Measurements from ENCODE around the gene MIGA2. TPM values are rescaled to one million over a fixed set of nuclear protein-coding genes. Genes with fewer than 3 reads are reported as not detected.
A peak's percentile ranks its signal among the peaks of the same experiment; 100 is the strongest.

Gene MIGA2
- total and polyA plus RNA-seq, 9 of the 15 experiments (the other 6 are each of a cell fraction or from before 2014, with no cell fraction given) = 0.15 to 54.1 (median 18.0) TPM

- in situ Hi-C loops (cut with MboI) (no loop called here), intact Hi-C loops (cut with micrococcal nuclease) (no loop called here)
- H3K9me3 ChIP-seq (replicated peaks; ENCODE audit: control insufficient read depth, insufficient read depth, low read depth, low read length) = no peaks in the 10 kb centered on the region
- no peak for TF ChIP-seq NFRKB (IDR thresholded peaks at IDR 0.05; ENCODE audit: low read depth)
- no peak for TF ChIP-seq KLF10 (CRISPR knock-in tag; IDR thresholded peaks at IDR 0.05)
- TF ChIP-seq IRF9 (tag; IDR thresholded peaks at IDR 0.05) = no peak
- TF ChIP-seq E2F6 (IDR thresholded peaks at IDR 0.05; ENCODE audit: borderline replicate concordance in 1 of 2, extremely low read depth in 1 of 2, insufficient read depth in 1 of 2, insufficient read length in 1 of 2, low read depth in 1 of 2, low read length in 1 of 2, poor library complexity in 1 of 2, severe bottlenecking in 1 of 2) = peak in 1 of 2 experiments; percentile 36
- TF ChIP-seq WHSC1 (IDR thresholded peaks at IDR 0.05; ENCODE audit: low read length) = peak; percentile 71
- no peak for TF ChIP-seq CSDE1 (IDR thresholded peaks at IDR 0.05)
- TF ChIP-seq ATF7 (IDR thresholded peaks at IDR 0.05) = no peak
- TF ChIP-seq POLR2G (IDR thresholded peaks at IDR 0.05; ENCODE audit: low read depth, low read length) = peak; percentile 45; the same call in 1 of the 2 replicates
- TF ChIP-seq, protein P1, sequence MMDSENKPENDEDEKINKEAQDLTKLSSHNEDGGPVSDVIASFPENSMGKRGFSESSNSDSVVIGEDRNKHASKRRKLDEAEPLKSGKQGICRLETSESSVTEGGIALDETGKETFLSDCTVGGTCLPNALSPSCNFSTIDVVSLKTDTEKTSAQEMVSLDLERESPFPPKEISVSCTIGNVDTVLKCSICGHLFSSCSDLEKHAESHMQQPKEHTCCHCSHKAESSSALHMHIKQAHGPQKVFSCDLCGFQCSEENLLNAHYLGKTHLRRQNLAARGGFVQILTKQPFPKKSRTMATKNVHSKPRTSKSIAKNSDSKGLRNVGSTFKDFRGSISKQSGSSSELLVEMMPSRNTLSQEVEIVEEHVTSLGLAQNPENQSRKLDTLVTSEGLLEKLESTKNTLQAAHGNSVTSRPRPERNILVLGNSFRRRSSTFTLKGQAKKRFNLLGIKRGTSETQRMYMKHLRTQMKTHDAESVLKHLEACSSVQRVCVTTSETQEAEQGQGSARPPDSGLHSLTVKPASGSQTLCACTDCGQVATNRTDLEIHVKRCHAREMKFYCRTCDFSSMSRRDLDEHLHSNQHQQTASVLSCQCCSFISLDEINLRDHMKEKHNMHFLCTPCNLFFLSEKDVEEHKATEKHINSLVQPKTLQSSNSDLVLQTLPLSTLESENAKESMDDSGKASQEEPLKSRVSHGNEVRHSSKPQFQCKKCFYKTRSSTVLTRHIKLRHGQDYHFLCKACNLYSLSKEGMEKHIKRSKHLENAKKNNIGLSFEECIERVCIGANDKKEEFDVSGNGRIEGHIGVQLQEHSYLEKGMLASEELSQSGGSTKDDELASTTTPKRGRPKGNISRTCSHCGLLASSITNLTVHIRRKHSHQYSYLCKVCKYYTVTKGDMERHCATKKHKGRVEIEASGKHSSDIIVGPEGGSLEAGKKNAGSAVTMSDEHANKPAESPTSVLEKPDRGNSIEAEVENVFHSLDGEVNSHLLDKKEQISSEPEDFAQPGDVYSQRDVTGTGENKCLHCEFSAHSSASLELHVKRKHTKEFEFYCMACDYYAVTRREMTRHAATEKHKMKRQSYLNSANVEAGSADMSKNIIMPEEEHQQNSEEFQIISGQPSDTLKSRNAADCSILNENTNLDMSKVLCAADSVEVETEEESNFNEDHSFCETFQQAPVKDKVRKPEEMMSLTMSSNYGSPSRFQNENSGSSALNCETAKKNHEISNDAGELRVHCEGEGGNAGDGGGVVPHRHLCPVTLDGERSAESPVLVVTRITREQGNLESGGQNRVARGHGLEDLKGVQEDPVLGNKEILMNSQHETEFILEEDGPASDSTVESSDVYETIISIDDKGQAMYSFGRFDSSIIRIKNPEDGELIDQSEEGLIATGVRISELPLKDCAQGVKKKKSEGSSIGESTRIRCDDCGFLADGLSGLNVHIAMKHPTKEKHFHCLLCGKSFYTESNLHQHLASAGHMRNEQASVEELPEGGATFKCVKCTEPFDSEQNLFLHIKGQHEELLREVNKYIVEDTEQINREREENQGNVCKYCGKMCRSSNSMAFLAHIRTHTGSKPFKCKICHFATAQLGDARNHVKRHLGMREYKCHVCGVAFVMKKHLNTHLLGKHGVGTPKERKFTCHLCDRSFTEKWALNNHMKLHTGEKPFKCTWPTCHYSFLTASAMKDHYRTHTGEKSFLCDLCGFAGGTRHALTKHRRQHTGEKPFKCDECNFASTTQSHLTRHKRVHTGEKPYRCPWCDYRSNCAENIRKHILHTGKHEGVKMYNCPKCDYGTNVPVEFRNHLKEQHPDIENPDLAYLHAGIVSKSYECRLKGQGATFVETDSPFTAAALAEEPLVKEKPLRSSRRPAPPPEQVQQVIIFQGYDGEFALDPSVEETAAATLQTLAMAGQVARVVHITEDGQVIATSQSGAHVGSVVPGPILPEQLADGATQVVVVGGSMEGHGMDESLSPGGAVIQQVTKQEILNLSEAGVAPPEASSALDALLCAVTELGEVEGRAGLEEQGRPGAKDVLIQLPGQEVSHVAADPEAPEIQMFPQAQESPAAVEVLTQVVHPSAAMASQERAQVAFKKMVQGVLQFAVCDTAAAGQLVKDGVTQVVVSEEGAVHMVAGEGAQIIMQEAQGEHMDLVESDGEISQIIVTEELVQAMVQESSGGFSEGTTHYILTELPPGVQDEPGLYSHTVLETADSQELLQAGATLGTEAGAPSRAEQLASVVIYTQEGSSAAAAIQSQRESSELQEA (IDR thresholded peaks at IDR 0.05; ENCODE audit: low read depth) = no peak
- no peak for TF ChIP-seq ZNF23 (CRISPR knock-in tag; IDR thresholded peaks at IDR 0.05)
- peaks cover 44 to 55% of the 10 kb centered on the region in 2 experiments for H3K4me1 ChIP-seq (replicated peaks in 1 of 2; ENCODE audit: control insufficient read depth in 2 of 2, insufficient read depth in 2 of 2, low read length in 2 of 2)
- peaks cover 76% of the 10 kb centered on the region for H3K36me3 ChIP-seq (ENCODE audit: control insufficient read depth, insufficient read depth, low read length)
- no TSS peak for BruUV-seq (replicated peaks)
- 85% methylated on average over 15 of the region's 19 CpGs for WGBS (ENCODE audit: insufficient coverage, low coverage, missing lambda C conversion rate)
- peaks cover 16% of the 10 kb centered on the region; the same call in 2 of the 3 replicates for H3K79me2 ChIP-seq (ENCODE audit: control insufficient read depth, insufficient read depth, low read length)
- H3K27me3 ChIP-seq (ENCODE audit: control insufficient read depth in 2 of 2, insufficient read depth in 2 of 2, low read length in 2 of 2) = no peaks in the 10 kb centered on the region
- no peak overlapping the region; the same call in 2 of the 3 replicates for H3K27ac ChIP-seq (ENCODE audit: extremely low read depth, low read depth, low read length)
- FAIRE-seq = no peak
- H3K9me1 ChIP-seq (ENCODE audit: control insufficient read depth, insufficient read depth, low read length) = peaks cover 5% of the 10 kb centered on the region
- peak overlapping the region in 1 of 2 experiments; percentile 70; a peak in 2 of 4 replicates for H3K9ac ChIP-seq (ENCODE audit: insufficient read depth in 1 of 2, low read depth in 2 of 2, low read length in 2 of 2)
- ChIA-PET CTCF (ENCODE audit: low intra/inter-chr PET ratio) (no interaction called here), POLR2A (interaction anchor here (0.9 to 1.1 kb wide), 3 partner anchors 8 to 13 kb away, joined by 3 to 6 read pairs (median 5); partner anchors contain the start of gene DOLPP1)
- H3K4me2 ChIP-seq (ENCODE audit: insufficient read depth, low read length) = no peak overlapping the region
- no peak for DNase-seq (ENCODE audit: extremely low read depth in 1 of 4, low spot score in 3 of 4)
- H2AFZ ChIP-seq (ENCODE audit: low read depth, low read length) = no peak overlapping the region
- ATAC-seq = no peak
- no peaks in the 10 kb centered on the region for H4K20me1 ChIP-seq (replicated peaks; ENCODE audit: control insufficient read depth, insufficient read depth, low read length)
- no peak overlapping the region for H3K4me3 ChIP-seq
These were observed 31.7 kb downstream of the MIGA2 start for GRCh38 chr9:129068110-129068509.
